ENCODE measurements around the gene YPEL3. TPM values are rescaled to one million over a fixed set of nuclear protein-coding genes. Genes with fewer than 3 reads are reported as not detected.

Gene YPEL3
- total RNA-seq, 1 experiment from 2014 or later, result 13.2 TPM

GRCh38 chr16:30049871-30050270 lies 46.1 kb downstream of the YPEL3 start:
- no peak for DNase-seq (ENCODE audit: low read depth)

- no peak for DNase-seq (ENCODE audit: low read depth)
Measured at GRCh38 chr16:30046588-30046987, 49.4 kb downstream of the YPEL3 start.

GRCh38 chr16:30046178-30046577 lies 49.8 kb downstream of the YPEL3 start:
- no peak for DNase-seq (ENCODE audit: low read depth)

Other genes starting within 250 kb of the YPEL3 start
- gene CDIPT, start 233.0 kb downstream of the YPEL3 start, total RNA-seq (2014; rRNA removed; shearing (Covaris generic)), result 83.4 and 90.4 TPM in 2 replicates
- gene SEZ6L2, start 196.7 kb downstream of the YPEL3 start, total RNA-seq (2014; rRNA removed; shearing (Covaris generic)), result 4.9 and 6.2 TPM in 2 replicates
- 2.6 and 4.8 TPM in 2 replicates for gene ASPHD1, start 195.7 kb downstream of the YPEL3 start, total RNA-seq (2014; rRNA removed; shearing (Covaris generic))
- gene KCTD13, start 170.0 kb downstream of the YPEL3 start, total RNA-seq (2014; rRNA removed; shearing (Covaris generic)), result 3.5 and 5.3 TPM in 2 replicates
- 84.8 and 110 TPM in 2 replicates for gene TMEM219, start 134.1 kb downstream of the YPEL3 start, total RNA-seq (2014; rRNA removed; shearing (Covaris generic))
- gene TAOK2, start 122.3 kb downstream of the YPEL3 start, total RNA-seq (2014; rRNA removed; shearing (Covaris generic)), result 15.3 and 26.5 TPM in 2 replicates
- 16.1 and 21.0 TPM in 2 replicates for gene HIRIP3, start 100.6 kb downstream of the YPEL3 start, total RNA-seq (2014; rRNA removed; shearing (Covaris generic))
- 53.7 and 81.3 TPM in 2 replicates for gene INO80E, start 100.0 kb downstream of the YPEL3 start, total RNA-seq (2014; rRNA removed; shearing (Covaris generic))
- 1.1 TPM in 1 of 2 replicates, not detected in the other for gene DOC2A, start 85.2 kb downstream of the YPEL3 start, total RNA-seq (2014; rRNA removed; shearing (Covaris generic))
- gene C16orf92, start 73.0 kb downstream of the YPEL3 start, total RNA-seq (2014; rRNA removed; shearing (Covaris generic)), result not detected in 2 replicates
- gene TLCD3B, start 64.9 kb downstream of the YPEL3 start, total RNA-seq (2014; rRNA removed; shearing (Covaris generic)), result 0.12 and 0.49 TPM in 2 replicates
- gene ALDOA, start 30.5 kb downstream of the YPEL3 start, total RNA-seq (2014; rRNA removed; shearing (Covaris generic)), result 1,895 and 1,949 TPM in 2 replicates
- 101 and 136 TPM in 2 replicates for gene PPP4C, start 20.2 kb downstream of the YPEL3 start, total RNA-seq (2014; rRNA removed; shearing (Covaris generic))
- gene TBX6, start 4.3 kb downstream of the YPEL3 start, total RNA-seq (2014; rRNA removed; shearing (Covaris generic)), result 0.10 and 0.48 TPM in 2 replicates
- gene GDPD3, start 17.3 kb upstream of the YPEL3 start, total RNA-seq (2014; rRNA removed; shearing (Covaris generic)), result 0.29 and 0.48 TPM in 2 replicates
- 36.3 and 39.9 TPM in 2 replicates for gene MAPK3, start 27.0 kb upstream of the YPEL3 start, total RNA-seq (2014; rRNA removed; shearing (Covaris generic))
- 3.4 and 4.4 TPM in 2 replicates for gene CORO1A, start 87.4 kb upstream of the YPEL3 start, total RNA-seq (2014; rRNA removed; shearing (Covaris generic))
- 135 and 207 TPM in 2 replicates for gene BOLA2B, start 97.5 kb upstream of the YPEL3 start, total RNA-seq (2014; rRNA removed; shearing (Covaris generic))
- gene SLX1A, start 97.7 kb upstream of the YPEL3 start, total RNA-seq (2014; rRNA removed; shearing (Covaris generic)), result 27.3 and 33.0 TPM in 2 replicates
- gene SULT1A3, start 103.0 kb upstream of the YPEL3 start, total RNA-seq (2014; rRNA removed; shearing (Covaris generic)), result 4.2 and 6.0 TPM in 2 replicates
- gene NPIPB13, start 152.3 kb upstream of the YPEL3 start, total RNA-seq (2014; rRNA removed; shearing (Covaris generic)), result 0.12 and 0.29 TPM in 2 replicates

Measured in RPMI7951 (cell line).